Measurements from ENCODE around the gene ARMCX1.
"Not testable (repeated sequence)": the region's sequence is repeated elsewhere in the genome, so short reads cannot be mapped to it uniquely, and the experiment has no call there.

Gene ARMCX1

GRCh38 chrX:101550362-101550750 is at the start of gene ARMCX1:
TSS of gene ARMCX1 (plus strand) at chrX:101550547. CDS start at chrX:101552931, 2,384 bp downstream.
- TF ChIP-seq POLR2AphosphoS5 (IDR thresholded peaks at IDR 0.05; ENCODE audit: borderline replicate concordance, low read depth, low read length) (no peak), FOXP2 (optimal IDR thresholded peaks at IDR 0.05; ENCODE audit: control extremely low read depth, extremely low read length, insufficient read depth) (no peak), EZH2 (IDR thresholded peaks at IDR 0.05) (no peak)
- no peak for DNase-seq (ENCODE audit: low read depth, low spot score)
- H3K4me3 ChIP-seq = no peak within 1 kb of the TSS
- H3K36me3 ChIP-seq (ENCODE audit: insufficient read depth, low read length) = no peaks in the 10 kb centered on the region
- H3K9me3 ChIP-seq (ENCODE audit: low read depth, low read length) = no peaks in the 10 kb centered on the region
- H3K27ac ChIP-seq = no peak within 1 kb of the TSS
- H3K9ac ChIP-seq (ENCODE audit: insufficient read length) = no peak within 1 kb of the TSS

DNA sequence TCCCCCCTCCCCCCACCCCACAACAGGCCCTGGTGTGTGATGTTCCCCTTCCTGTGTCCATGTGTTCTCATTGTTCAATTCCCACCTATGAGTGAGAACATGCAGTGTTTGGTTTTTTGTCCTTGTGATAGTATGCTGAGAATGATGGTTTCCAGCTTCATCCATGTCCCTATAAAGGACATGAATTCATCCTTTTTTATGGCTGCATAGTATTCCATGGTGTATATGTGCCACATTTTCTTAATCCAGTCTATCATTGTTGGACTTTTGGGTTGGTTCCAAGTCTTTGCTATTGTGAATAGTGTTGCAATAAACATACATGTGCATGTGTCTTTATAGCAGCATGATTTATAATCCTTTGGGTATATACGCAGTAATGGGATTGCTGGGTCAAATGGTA is 47.4 kb upstream of the ARMCX1 start:
- H3K36me3 ChIP-seq (ENCODE audit: insufficient read depth, low read length); H3K9ac ChIP-seq (ENCODE audit: insufficient read length); DNase-seq (ENCODE audit: low read depth, low spot score); H3K4me3 ChIP-seq; H3K27ac ChIP-seq; H3K9me3 ChIP-seq (ENCODE audit: low read depth, low read length): not testable (repeated sequence)

DNA sequence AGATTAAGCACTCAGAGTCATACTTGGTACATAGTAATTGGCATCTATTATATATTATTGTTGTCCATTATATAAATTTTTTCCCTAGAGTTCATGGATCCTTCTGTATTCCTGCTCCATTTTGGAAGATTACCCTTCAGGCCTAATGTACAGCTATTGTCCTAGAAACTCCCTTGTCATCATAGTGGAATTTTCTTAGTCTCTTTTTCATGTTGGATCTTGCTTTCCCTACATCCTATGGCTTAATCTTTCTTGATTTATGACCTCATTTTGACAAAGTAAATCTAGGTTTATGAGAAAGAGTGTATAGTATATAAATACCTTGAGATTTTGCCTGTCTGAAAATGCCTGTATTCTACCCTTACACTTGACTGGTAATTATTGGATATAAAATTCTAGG is 43.0 kb upstream of the ARMCX1 start:
- DNase-seq (ENCODE audit: low read depth, low spot score) = no peak
- TF ChIP-seq POLR2AphosphoS5 (IDR thresholded peaks at IDR 0.05; ENCODE audit: borderline replicate concordance, low read depth, low read length) = no peak
- TF ChIP-seq EZH2 (IDR thresholded peaks at IDR 0.05) = no peak
- TF ChIP-seq FOXP2 (optimal IDR thresholded peaks at IDR 0.05; ENCODE audit: control extremely low read depth, extremely low read length, insufficient read depth) = no peak
- no peak overlapping the region for H3K4me3 ChIP-seq
- no peak overlapping the region for H3K9ac ChIP-seq (ENCODE audit: insufficient read length)
- no peaks in the 10 kb centered on the region for H3K36me3 ChIP-seq (ENCODE audit: insufficient read depth, low read length)
- no peak overlapping the region for H3K27ac ChIP-seq
- no peaks in the 10 kb centered on the region for H3K9me3 ChIP-seq (ENCODE audit: low read depth, low read length)

GRCh38 chrX:101507986-101508385 is 42.4 kb upstream of the ARMCX1 start:
- no peak overlapping the region for H3K27ac ChIP-seq
- no peak overlapping the region for H3K4me3 ChIP-seq
- H3K36me3 ChIP-seq (ENCODE audit: insufficient read depth, low read length) = no peaks in the 10 kb centered on the region
- TF ChIP-seq POLR2AphosphoS5 (IDR thresholded peaks at IDR 0.05; ENCODE audit: borderline replicate concordance, low read depth, low read length) = no peak
- TF ChIP-seq FOXP2 (optimal IDR thresholded peaks at IDR 0.05; ENCODE audit: control extremely low read depth, extremely low read length, insufficient read depth) = no peak
- TF ChIP-seq EZH2 (IDR thresholded peaks at IDR 0.05) = no peak
- H3K9ac ChIP-seq (ENCODE audit: insufficient read length) = no peak overlapping the region
- DNase-seq (ENCODE audit: low read depth, low spot score) = no peak
- H3K9me3 ChIP-seq (ENCODE audit: low read depth, low read length) = no peaks in the 10 kb centered on the region

GRCh38 chrX:101530944-101531343 is 19.4 kb upstream of the ARMCX1 start:
- no peaks in the 10 kb centered on the region for H3K9me3 ChIP-seq (ENCODE audit: low read depth, low read length)
- DNase-seq (ENCODE audit: low read depth, low spot score) = no peak
- no peak overlapping the region for H3K27ac ChIP-seq
- TF ChIP-seq FOXP2 (optimal IDR thresholded peaks at IDR 0.05; ENCODE audit: control extremely low read depth, extremely low read length, insufficient read depth) (no peak), EZH2 (IDR thresholded peaks at IDR 0.05) (no peak), POLR2AphosphoS5 (IDR thresholded peaks at IDR 0.05; ENCODE audit: borderline replicate concordance, low read depth, low read length) (no peak)
- no peak overlapping the region for H3K4me3 ChIP-seq
- no peak overlapping the region for H3K9ac ChIP-seq (ENCODE audit: insufficient read length)
- H3K36me3 ChIP-seq (ENCODE audit: insufficient read depth, low read length) = no peaks in the 10 kb centered on the region

DNA sequence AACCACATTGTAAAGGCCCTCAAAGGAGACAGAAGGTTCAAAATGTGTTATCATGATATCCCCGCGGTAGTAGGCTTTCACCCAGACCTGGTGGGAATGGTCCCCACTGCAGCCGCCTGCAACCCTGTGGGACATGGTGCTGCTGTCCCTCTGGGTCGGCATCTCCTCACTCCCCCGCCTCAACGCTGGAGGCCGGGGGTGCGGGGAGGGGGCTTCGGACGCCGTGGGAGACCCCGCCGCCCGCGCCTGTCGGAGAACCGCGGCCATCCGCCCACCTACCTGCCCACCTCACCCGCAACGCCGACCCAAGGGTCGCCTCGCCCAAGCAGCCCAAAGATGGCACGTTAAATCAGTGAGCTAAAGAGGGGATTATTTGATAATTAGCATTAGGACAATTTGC is 11.2 kb upstream of the ARMCX1 start:
- H3K9me3 ChIP-seq (ENCODE audit: low read depth, low read length) = no peaks in the 10 kb centered on the region
- no peak for DNase-seq (ENCODE audit: low read depth, low spot score)
- no peak overlapping the region for H3K27ac ChIP-seq
- TF ChIP-seq FOXP2 (optimal IDR thresholded peaks at IDR 0.05; ENCODE audit: control extremely low read depth, extremely low read length, insufficient read depth) = no peak
- TF ChIP-seq POLR2AphosphoS5 (IDR thresholded peaks at IDR 0.05; ENCODE audit: borderline replicate concordance, low read depth, low read length) = no peak
- no peak for TF ChIP-seq EZH2 (IDR thresholded peaks at IDR 0.05)
- H3K36me3 ChIP-seq (ENCODE audit: insufficient read depth, low read length) = no peaks in the 10 kb centered on the region
- no peak overlapping the region for H3K4me3 ChIP-seq
- no peak overlapping the region for H3K9ac ChIP-seq (ENCODE audit: insufficient read length)

DNA sequence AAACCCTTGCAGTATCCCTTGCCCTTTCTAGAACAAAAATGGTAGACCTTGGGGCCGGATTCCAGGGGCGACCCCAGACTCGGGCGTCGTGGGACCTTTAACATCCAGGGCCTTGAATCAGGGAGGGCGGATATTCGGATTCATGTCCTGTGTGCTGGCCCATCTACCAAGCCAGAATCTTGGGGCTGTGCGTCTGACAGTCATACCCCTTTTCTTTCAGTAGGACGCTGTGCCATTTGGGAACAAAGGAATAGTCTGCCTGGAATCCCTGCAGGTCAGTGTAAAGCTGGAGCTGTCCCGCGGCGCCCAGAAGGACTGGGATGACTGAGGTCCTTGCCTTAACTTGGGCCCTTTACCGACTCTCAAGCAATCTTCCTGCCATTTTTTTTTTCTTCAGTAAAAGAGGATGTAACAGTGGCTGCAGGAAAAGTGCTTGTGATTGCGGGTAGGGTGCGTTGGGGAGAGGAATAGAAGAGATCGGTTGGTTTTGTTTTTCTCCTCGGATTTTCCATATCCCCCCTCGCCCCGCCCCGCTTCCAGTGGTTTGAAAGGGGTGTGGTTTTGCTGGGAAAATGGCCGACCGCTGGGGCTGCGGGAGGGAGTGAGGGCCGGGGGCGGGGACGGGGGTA is 518 bp downstream of the ARMCX1 start:
- no peak for DNase-seq (ENCODE audit: low read depth, low spot score)
- Histone ChIP-seq H3K9me3 (ENCODE audit: low read depth, low read length) (no peaks in the 10 kb centered on the region), H3K36me3 (ENCODE audit: insufficient read depth, low read length) (no peaks in the 10 kb centered on the region), H3K9ac (ENCODE audit: insufficient read length) (no peak overlapping the region), H3K27ac (no peak overlapping the region), H3K4me3 (no peak overlapping the region)
- TF ChIP-seq FOXP2 (optimal IDR thresholded peaks at IDR 0.05; ENCODE audit: control extremely low read depth, extremely low read length, insufficient read depth) = no peak
- TF ChIP-seq EZH2 (IDR thresholded peaks at IDR 0.05) = no peak
- TF ChIP-seq POLR2AphosphoS5 (IDR thresholded peaks at IDR 0.05; ENCODE audit: borderline replicate concordance, low read depth, low read length) = no peak

DNA sequence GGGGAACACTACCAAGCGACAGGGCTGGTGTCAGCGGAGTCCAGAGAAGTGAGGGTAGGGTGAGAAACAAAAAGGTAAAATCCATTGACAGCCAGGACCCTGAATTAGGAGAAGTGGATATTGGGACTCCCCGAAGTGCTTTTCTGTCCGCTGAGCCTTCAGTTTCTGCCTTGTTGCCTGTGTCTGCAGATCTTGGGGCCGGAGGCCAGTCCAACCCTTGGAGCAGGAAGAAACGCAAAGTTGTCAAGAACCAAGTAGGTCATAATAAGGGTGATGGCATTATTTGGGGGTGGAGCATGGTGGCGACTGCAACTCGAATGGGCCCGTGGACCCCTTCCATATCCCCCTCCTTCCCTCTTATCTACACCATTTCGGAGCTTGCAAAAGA is 1.0 kb downstream of the ARMCX1 start:
- DNase-seq (ENCODE audit: low read depth, low spot score) = no peak
- TF ChIP-seq EZH2 (IDR thresholded peaks at IDR 0.05) (no peak), POLR2AphosphoS5 (IDR thresholded peaks at IDR 0.05; ENCODE audit: borderline replicate concordance, low read depth, low read length) (no peak), FOXP2 (optimal IDR thresholded peaks at IDR 0.05; ENCODE audit: control extremely low read depth, extremely low read length, insufficient read depth) (no peak)
- Histone ChIP-seq H3K4me3 (no peak overlapping the region), H3K36me3 (ENCODE audit: insufficient read depth, low read length) (no peaks in the 10 kb centered on the region), H3K9ac (ENCODE audit: insufficient read length) (no peak overlapping the region), H3K27ac (no peak overlapping the region), H3K9me3 (ENCODE audit: low read depth, low read length) (no peaks in the 10 kb centered on the region)

DNA sequence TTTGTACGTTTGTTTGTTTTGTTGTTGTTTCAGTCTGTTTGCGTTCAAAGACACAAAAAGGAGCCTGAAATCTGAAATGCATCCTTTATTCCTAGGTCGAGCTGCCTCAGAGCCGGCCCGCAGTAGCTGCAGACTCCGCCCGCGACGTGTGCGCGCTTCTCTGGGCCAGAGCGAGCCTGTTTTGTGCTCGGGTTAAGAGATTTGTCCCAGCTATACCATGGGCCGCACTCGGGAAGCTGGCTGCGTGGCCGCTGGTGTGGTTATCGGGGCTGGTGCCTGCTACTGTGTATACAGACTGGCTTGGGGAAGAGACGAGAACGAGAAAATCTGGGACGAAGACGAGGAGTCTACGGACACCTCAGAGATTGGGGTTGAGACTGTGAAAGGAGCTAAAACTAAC is 2.4 kb downstream of the ARMCX1 start:
- no peak overlapping the region for H3K4me3 ChIP-seq
- H3K9ac ChIP-seq (ENCODE audit: insufficient read length) = no peak overlapping the region
- H3K27ac ChIP-seq = no peak overlapping the region
- H3K9me3 ChIP-seq (ENCODE audit: low read depth, low read length) = no peaks in the 10 kb centered on the region
- H3K36me3 ChIP-seq (ENCODE audit: insufficient read depth, low read length) = no peaks in the 10 kb centered on the region
- TF ChIP-seq EZH2 (IDR thresholded peaks at IDR 0.05) = no peak
- no peak for TF ChIP-seq POLR2AphosphoS5 (IDR thresholded peaks at IDR 0.05; ENCODE audit: borderline replicate concordance, low read depth, low read length)
- no peak for TF ChIP-seq FOXP2 (optimal IDR thresholded peaks at IDR 0.05; ENCODE audit: control extremely low read depth, extremely low read length, insufficient read depth)
- DNase-seq (ENCODE audit: low read depth, low spot score) = no peak

Measured in SK-N-MC (cell line).